GM10266 (cell line): ENCODE results near the gene MAP3K15.

Source experiments
- DNase-seq: peaks from one replicate; pipeline ENCODE4 v3.0.0; 2012; ENCODE audit errors: extremely low spot score
- CTCF ChIP-seq: IDR thresholded peaks from 2 replicates; pipeline ENCODE4 v1.5.1; 2012; ENCODE audit warnings: mild to moderate bottlenecking, low read depth; ENCODE audit not compliant: control insufficient read depth, insufficient read depth; ENCODE audit errors: missing control alignments

The MAP3K15 gene

GRCh38 chrX:19403696-19404095 is 111.6 kb downstream of the MAP3K15 start:
- TF ChIP-seq CTCF: no peak
- DNase-seq: no peak

- no peak for DNase-seq
- no peak for TF ChIP-seq CTCF
These were observed 122.6 kb downstream of the MAP3K15 start for GRCh38 chrX:19392703-19393102.

- DNase-seq: no peak
- no peak for TF ChIP-seq CTCF
These were observed 123.2 kb downstream of the MAP3K15 start for GRCh38 chrX:19392078-19392477.

GRCh38 chrX:19389227-19389845 is 126.0 kb downstream of the MAP3K15 start:
- DNase-seq: no peak
- TF ChIP-seq CTCF: no peak

GRCh38 chrX:19388741-19389140 is 126.6 kb downstream of the MAP3K15 start:
- DNase-seq: no peak
- no peak for TF ChIP-seq CTCF

GRCh38 chrX:19388064-19388679 is 127.1 kb downstream of the MAP3K15 start:
- DNase-seq: no peak
- no peak for TF ChIP-seq CTCF

GRCh38 chrX:19386679-19387078 is 128.6 kb downstream of the MAP3K15 start:
- DNase-seq: no peak

More at GRCh38 chrX:19386679-19387078, 128.6 kb downstream of the MAP3K15 start:
- no peak for TF ChIP-seq CTCF
